IMR-90 (cell line): Measurements from ENCODE around the gene NDUFAF5. TPM values are rescaled to one million over a fixed set of nuclear protein-coding genes. Genes with fewer than 3 reads are reported as not detected.

ENCODE experiments used
- ATAC-seq: fragments of 200-7000 bp; cut with Tn5 transposase; 2 replicates; pipeline ENCODE4 v1.9.1; 2020; ENCODE audit warnings: low read depth, mild to moderate bottlenecking, moderate library complexity
- BruUV-seq: library from RNA; stranded (reverse); fragments of 400-500 nt; replicated peaks from 2 replicates; lab custom pipeline; 2021; lab: Mats Ljungman, UMichigan
- CTCF ChIA-PET: fragments of 300-600 bp; formaldehyde crosslinking; extraction: SDS; loops from one replicate; lab custom pipeline; 2021; ENCODE audit warnings: antibody characterized with exemption; lab: Yijun Ruan, JAX
- POLR2A ChIA-PET: fragments of 300-600 bp; sonication (Branson Sonifier 250); formaldehyde crosslinking; loops from one replicate; lab custom pipeline; 2022; ENCODE audit warnings: antibody characterized with exemption; ENCODE audit not compliant: unreplicated experiment; lab: Charles Lee
- DNase-seq: peaks from one replicate; pipeline ENCODE4 v3.0.0; 2013
- H2AFZ ChIP-seq: replicated peaks from 2 replicates; pipeline ENCODE3; 2013; ENCODE audit warnings: low read length, mild to moderate bottlenecking; ENCODE audit not compliant: poor library complexity
- H2AK5ac ChIP-seq: 2 replicates; pipeline ENCODE4 v1.6.1; 2013; ENCODE audit warnings: low read depth, low read length, inconsistent platforms
- H2AK9ac ChIP-seq: replicated peaks from 2 replicates; pipeline ENCODE3; 2013; ENCODE audit warnings: mild to moderate bottlenecking, low read depth, low read length, moderate library complexity; ENCODE audit not compliant: poor library complexity
- H2BK120ac ChIP-seq: 2 replicates; pipeline ENCODE4 v1.6.1; 2013; ENCODE audit warnings: low read depth, low read length, inconsistent platforms
- H2BK15ac ChIP-seq: 3 replicates; pipeline ENCODE4 v1.6.1; 2013; ENCODE audit warnings: low read depth, low read length, inconsistent platforms
- H2BK20ac ChIP-seq: 2 replicates; pipeline ENCODE4 v1.6.1; 2013; ENCODE audit warnings: low read depth, mild to moderate bottlenecking, inconsistent platforms, low read length, moderate library complexity
- H2BK5ac ChIP-seq: 2 replicates; pipeline ENCODE4 v1.6.1; 2013; ENCODE audit warnings: mild to moderate bottlenecking, low read depth, low read length, inconsistent platforms; ENCODE audit not compliant: poor library complexity, severe bottlenecking
- H3K14ac ChIP-seq: replicated peaks from 2 replicates; pipeline ENCODE4 v1.6.1; 2013; ENCODE audit warnings: low read depth, low read length, inconsistent platforms
- H3K18ac ChIP-seq: 2 replicates; pipeline ENCODE4 v1.6.1; 2013; ENCODE audit warnings: low read depth, low read length, control low read depth
- H3K23ac ChIP-seq: 2 replicates; pipeline ENCODE4 v1.6.1; 2013; ENCODE audit warnings: low read depth, low read length, inconsistent platforms
- H3K27ac ChIP-seq: 2 replicates; pipeline ENCODE4 v1.5.1; 2013; ENCODE audit warnings: mild to moderate bottlenecking, control low read depth, low read length; ENCODE audit not compliant: insufficient read depth
- H3K27me3 ChIP-seq: 2 replicates; pipeline ENCODE4 v1.6.1; 2013; ENCODE audit warnings: low read length; ENCODE audit not compliant: control insufficient read depth, insufficient read depth
- H3K36me3 ChIP-seq: 2 replicates; pipeline ENCODE4 v1.6.1; 2013; ENCODE audit warnings: low read length, mixed read lengths; ENCODE audit not compliant: control insufficient read depth, insufficient read depth
- H3K4ac ChIP-seq: 2 replicates; pipeline ENCODE4 v1.6.1; 2013; ENCODE audit warnings: low read depth, low read length, inconsistent platforms
- H3K4me1 ChIP-seq: 2 replicates; pipeline ENCODE4 v1.6.1; 2013; ENCODE audit warnings: low read length, mixed read lengths; ENCODE audit not compliant: control insufficient read depth, insufficient read depth
- H3K4me2 ChIP-seq: 2 replicates; pipeline ENCODE4 v1.6.1; 2013; ENCODE audit warnings: low read depth, mild to moderate bottlenecking, control low read depth, low read length, moderate library complexity
- H3K4me3 ChIP-seq: 2 replicates; pipeline ENCODE4 v1.5.1; 2013; ENCODE audit warnings: low read depth, mild to moderate bottlenecking, control low read depth, low read length, moderate library complexity; ENCODE audit not compliant: insufficient read depth
- H3K56ac ChIP-seq: 2 replicates; pipeline ENCODE4 v1.6.1; 2013; ENCODE audit warnings: low read length, inconsistent platforms; ENCODE audit not compliant: insufficient read depth; ENCODE audit errors: extremely low read depth
- H3K79me1 ChIP-seq, 2 experiments: 2 replicates each; pipeline ENCODE4 v1.6.1; 2013; ENCODE audit warnings: low read length in 2 of 2, inconsistent platforms in 1 of 2, low read depth in 1 of 2
- H3K9ac ChIP-seq: 2 replicates; pipeline ENCODE4 v1.6.1; 2013; ENCODE audit warnings: low read depth, low read length, control low read depth
- H3K9me1 ChIP-seq: 2 replicates; pipeline ENCODE4 v1.6.1; 2013; ENCODE audit warnings: low read length, inconsistent platforms; ENCODE audit not compliant: insufficient read depth
- H3K9me3 ChIP-seq: 2 replicates; pipeline ENCODE4 v1.6.1; 2013; ENCODE audit warnings: low read length; ENCODE audit not compliant: control insufficient read depth, insufficient read depth
- H4K20me1 ChIP-seq: 2 replicates; pipeline ENCODE4 v1.6.1; 2013; ENCODE audit warnings: low read length, inconsistent platforms; ENCODE audit not compliant: insufficient read depth
- H4K5ac ChIP-seq: 2 replicates; pipeline ENCODE4 v1.6.1; 2013; ENCODE audit warnings: mild to moderate bottlenecking, low read depth, low read length, control low read depth
- H4K8ac ChIP-seq, 2 experiments: 2 replicates each; pipeline ENCODE4 v1.6.1; 2013; ENCODE audit warnings: low read depth in 2 of 2, low read length in 2 of 2, control low read depth in 1 of 2, inconsistent platforms in 1 of 2
- H4K91ac ChIP-seq: 2 replicates; pipeline ENCODE4 v1.6.1; 2013; ENCODE audit warnings: low read depth, low read length, inconsistent platforms; ENCODE audit not compliant: insufficient read depth
- ELK1 ChIP-seq: fragments of 150-350 bp; IDR thresholded peaks from 2 replicates; pipeline ENCODE4 v1.6.1; 2016; ENCODE audit warnings: low read depth, mild to moderate bottlenecking, low read length, moderate library complexity, borderline replicate concordance
- RAD21 ChIP-seq: IDR thresholded peaks from 2 replicates; pipeline ENCODE4 v1.6.1; 2012; ENCODE audit warnings: low read length, improper control_type of control experiment
- RCOR1 ChIP-seq: IDR thresholded peaks from 2 replicates; pipeline ENCODE4 v1.6.1; 2012; ENCODE audit warnings: mild to moderate bottlenecking, low read length, improper control_type of control experiment; ENCODE audit not compliant: insufficient replicate concordance
- WGBS, 2 experiments: methylation state at CpG; one replicate each; pipeline versions ENCODE4 v1.1.5 to v1.1.7; 2013; ENCODE audit warnings: missing lambda C conversion rate in 2 of 2; ENCODE audit not compliant: insufficient read length in 1 of 2; ENCODE audit errors: extremely low coverage in 2 of 2; 5-methylcytosine and 5-hydroxymethylcytosine counted together
- dilution Hi-C: fragments of 300-500 bp; cut with HindIII; formaldehyde crosslinking; loops from one replicate; pipeline ENCODE4 v1.14.3; 2018; ENCODE audit warnings: low sequenced_read_pairs; ENCODE audit not compliant: unreplicated experiment
- in situ Hi-C: fragments of 300-500 bp; cut with MboI; formaldehyde crosslinking; loops from 3 replicates; pipeline ENCODE4 v1.14.3; 2019; ENCODE audit warnings: low sequenced_read_pairs, inconsistent platforms, mixed read lengths
- intact Hi-C: fragments of 100-400 bp; cut with micrococcal nuclease; formaldehyde crosslinking; loops from 2 replicates; pipeline ENCODE4 v1.10.0; 2022
- polyA plus RNA-seq, 3 experiments: library from polyadenylated mRNA; depleted of rRNA; stranded (reverse); fragments of >200 nt; gene quantifications; 2 replicates each; pipeline ENCODE4 v1.2.3, GENCODE V29; 2012; ENCODE audit warnings: low replicate concordance in 1 of 3
- total RNA-seq: library from RNA; depleted of rRNA; stranded (reverse); fragments of >200 nt; gene quantifications from 2 replicates; pipeline ENCODE4 v1.2.3, GENCODE V29; 2012

Gene NDUFAF5
- total and polyA plus RNA-seq, 2 of the 4 experiments (the other 2 are of a cell fraction): 6.8 to 12.3 TPM

GRCh38 chr20:13739731-13740649 lies 44.8 kb upstream of the NDUFAF5 start:
- TF ChIP-seq RCOR1 (no peak), RAD21 (no peak), ELK1 (no peak)
- H3K4me1 ChIP-seq: peaks cover 3% of the 10 kb centered on the region; the same call in 1 of the 2 replicates
- H2BK5ac ChIP-seq: no peak overlapping the region
- H3K14ac ChIP-seq: no peak overlapping the region
- no CpG with 5 or more reads among the region's 3 CpGs for WGBS, 2 experiments
- H3K18ac ChIP-seq: no peak overlapping the region
- H3K9me3 ChIP-seq: peaks cover 3% of the 10 kb centered on the region; the same call in 1 of the 2 replicates
- CTCF ChIA-PET: interaction anchor here (0.7 kb wide), 1 partner anchor 271 kb away, joined by 5 read pairs; no protein-coding TSS in a partner anchor
- POLR2A ChIA-PET: interaction anchor here (0.6 kb wide), 1 partner anchor 28 kb away, joined by 3 read pairs; no protein-coding TSS in a partner anchor
- intact Hi-C loops (loop anchor here (10.0 kb wide), 1 partner anchor 155 kb away; no protein-coding TSS in a partner anchor), in situ Hi-C loops (no loop called here), dilution Hi-C loops (no loop called here)
- no peak overlapping the region for H4K5ac ChIP-seq
- H2BK120ac ChIP-seq: no peak overlapping the region
- no peak overlapping the region for H3K4me2 ChIP-seq
- H4K8ac ChIP-seq: no peak overlapping the region
- H3K36me3 ChIP-seq: peaks cover 10% of the 10 kb centered on the region
- no peak overlapping the region for H2AK5ac ChIP-seq
- no peak overlapping the region for H3K4ac ChIP-seq
- no peak for ATAC-seq
- H3K56ac ChIP-seq: no peak overlapping the region
- peaks cover 0 to 5% of the 10 kb centered on the region in 2 experiments; a peak in 3 of 4 replicates for H3K79me1 ChIP-seq
- no peak overlapping the region for H2BK20ac ChIP-seq
- BruUV-seq: no TSS peak
- no peak overlapping the region for H2BK15ac ChIP-seq
- H2AK9ac ChIP-seq: no peak overlapping the region
- H4K20me1 ChIP-seq: no peaks in the 10 kb centered on the region
- 0 out of 2 replicates have a peak, but pooled peaks cover 3% of the 10 kb centered on the region for H3K9me1 ChIP-seq
- no peak overlapping the region for H3K27ac ChIP-seq
- no peak overlapping the region for H2AFZ ChIP-seq
- H3K27me3 ChIP-seq: no peaks in the 10 kb centered on the region
- no peak overlapping the region for H4K91ac ChIP-seq
- no peak overlapping the region for H3K9ac ChIP-seq
- no peak for DNase-seq
- H3K4me3 ChIP-seq: no peak overlapping the region
- no peak overlapping the region for H3K23ac ChIP-seq
